ENCODE data around the gene FAM43B. TPM values are rescaled to one million over a fixed set of nuclear protein-coding genes. Genes with fewer than 3 reads are reported as not detected.

Gene FAM43B
- polyA plus RNA-seq, 1 donor: 0.31 TPM

Other genes starting within 250 kb of the FAM43B start
- gene CAMK2N1, start 66.4 kb upstream of the FAM43B start, polyA plus RNA-seq: 194 TPM
- 22.9 TPM for gene MUL1, start 44.4 kb upstream of the FAM43B start, polyA plus RNA-seq
- gene CDA, start 36.5 kb downstream of the FAM43B start, polyA plus RNA-seq: 0.64 TPM
- gene PINK1, start 80.9 kb downstream of the FAM43B start, polyA plus RNA-seq: 36.3 TPM
- gene DDOST, start 108.8 kb downstream of the FAM43B start, polyA plus RNA-seq: 201 TPM
- gene KIF17, start 165.4 kb downstream of the FAM43B start, polyA plus RNA-seq: 1.2 TPM
- gene SH2D5, start 180.1 kb downstream of the FAM43B start, polyA plus RNA-seq: 0.22 TPM
- 247 TPM for gene HP1BP3, start 234.7 kb downstream of the FAM43B start, polyA plus RNA-seq

Data from large intestine (tissue), 1 donor.